ENCODE data around the gene KCNMA1.

The KCNMA1 gene

DNA sequence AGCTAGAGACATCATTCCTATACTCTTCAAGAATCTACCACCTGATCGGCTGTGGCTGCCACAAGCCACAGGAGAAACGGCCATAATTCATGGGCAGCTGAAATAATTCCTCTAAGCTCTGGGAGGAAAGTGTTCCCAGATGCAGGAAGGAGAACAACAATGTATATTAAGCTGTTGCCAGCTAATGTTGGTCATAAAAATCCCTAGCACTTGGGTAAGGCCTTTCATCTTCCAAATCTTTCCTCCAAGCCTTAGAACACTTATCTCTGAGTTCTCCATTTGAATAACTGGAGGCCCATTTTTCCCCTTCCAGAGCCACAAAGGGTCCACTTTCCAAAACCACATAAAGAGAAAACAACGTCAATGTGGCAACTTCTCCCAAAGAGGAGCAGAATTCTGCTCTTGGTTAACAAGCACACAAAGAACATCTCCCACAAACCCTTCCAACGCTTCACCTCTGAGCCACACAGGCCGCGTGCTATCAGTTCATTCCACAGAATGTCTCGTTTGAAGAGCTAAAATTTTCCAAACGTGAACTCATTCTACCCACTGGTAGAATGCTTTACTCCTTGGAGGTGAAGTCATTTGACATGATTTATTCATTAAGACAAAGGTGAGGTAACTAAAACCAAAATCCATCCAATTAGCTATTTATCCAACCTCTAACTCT is 11.2 kb downstream of the KCNMA1 start:
- Histone ChIP-seq H2BK12ac (ENCODE audit: low read length) (no peak overlapping the region), H3K79me1 (ENCODE audit: low read depth, low read length) (no peaks in the 10 kb centered on the region)

DNA sequence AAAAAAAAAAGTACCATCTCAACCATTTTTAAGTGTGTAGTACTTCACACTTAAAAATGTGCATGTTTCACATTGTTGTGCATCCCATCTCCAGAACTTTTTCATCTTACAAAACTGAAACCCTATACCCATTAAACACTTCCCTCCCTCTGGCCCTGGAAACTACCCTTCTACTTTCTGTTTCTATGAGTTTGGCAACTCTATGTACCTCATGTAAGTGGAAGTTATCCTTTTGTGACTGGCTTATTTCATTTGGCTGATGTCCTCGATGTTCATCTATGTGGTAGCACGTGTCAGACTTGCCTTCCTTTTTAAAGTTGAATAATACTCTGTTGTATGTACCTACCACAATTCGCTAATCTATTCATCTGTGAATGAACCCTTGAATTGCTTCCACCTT is 12.2 kb downstream of the KCNMA1 start:
- Histone ChIP-seq H3K27ac (replicated peaks; ENCODE audit: low read length) (no peak overlapping the region), H3K4me2 (ENCODE audit: insufficient read depth, low read length, poor library complexity, severe bottlenecking) (no peak overlapping the region), H2BK5ac (ENCODE audit: low read length) (no peak overlapping the region), H3K14ac (ENCODE audit: low read length) (no peak overlapping the region), H3K79me1 (ENCODE audit: low read depth, low read length) (no peaks in the 10 kb centered on the region), H3K9me3 (replicated peaks in 1 of 2; ENCODE audit: control insufficient read depth in 2 of 2, insufficient read depth in 1 of 2, low read depth in 1 of 2, low read length in 2 of 2) (peaks cover 0 to 2% of the 10 kb centered on the region in 2 donors), H3K23ac (ENCODE audit: low read depth, low read length, poor library complexity) (no peak overlapping the region), H2BK15ac (ENCODE audit: low read length) (no peak overlapping the region), H3K4me1 (ENCODE audit: control insufficient read depth in 2 of 2, insufficient read depth in 1 of 2, low read depth in 1 of 2, low read length in 2 of 2) (peaks cover 0 to 2% of the 10 kb centered on the region in 2 donors), H3K18ac (ENCODE audit: low read length) (no peak overlapping the region), H2AFZ (ENCODE audit: low read length) (no peak overlapping the region), H3K4ac (ENCODE audit: low read length) (no peak overlapping the region), H2AK5ac (ENCODE audit: low read depth, low read length) (no peak overlapping the region), H2BK12ac (ENCODE audit: low read length) (no peak overlapping the region), H3K9ac (ENCODE audit: low read depth, low read length, poor library complexity) (no peak overlapping the region), H3K36me3 (replicated peaks in 1 of 2; ENCODE audit: control insufficient read depth in 2 of 2, insufficient read depth in 2 of 2, low read length in 2 of 2) (no peaks in the 10 kb centered on the region), H2BK120ac (ENCODE audit: low read depth, low read length) (no peak overlapping the region), H3K4me3 (ENCODE audit: low read length in 2 of 2) (no peak overlapping the region), H4K8ac (ENCODE audit: low read depth, low read length) (no peak overlapping the region), H4K91ac (ENCODE audit: low read depth, low read length, poor library complexity) (no peak overlapping the region), H3K27me3 (ENCODE audit: control insufficient read depth in 3 of 3, insufficient read depth in 3 of 3, low read depth in 1 of 3, low read length in 3 of 3) (peaks cover 0 to 7% (median 0%) of the 10 kb centered on the region in 3 experiments)
- no peak for DNase-seq (ENCODE audit: low spot score)
- WGBS, 2 donors (ENCODE audit: extremely low coverage in 2 of 2, insufficient read length in 2 of 2, insufficient replicate concordance in 1 of 2): no CpG with 5 or more reads among the region's 3 CpGs

More for the DNA sequence above, 11.2 kb downstream of the KCNMA1 start:
- no CpG with 5 or more reads among the region's 8 CpGs for WGBS, 2 donors (ENCODE audit: extremely low coverage in 2 of 2, insufficient read length in 2 of 2, insufficient replicate concordance in 1 of 2)
- Histone ChIP-seq H3K18ac (ENCODE audit: low read length) (no peak overlapping the region), H4K8ac (ENCODE audit: low read depth, low read length) (no peak overlapping the region), H3K27me3 (ENCODE audit: control insufficient read depth in 3 of 3, insufficient read depth in 3 of 3, low read depth in 1 of 3, low read length in 3 of 3) (peaks cover 0 to 5% (median 0%) of the 10 kb centered on the region in 3 experiments), H3K4me2 (ENCODE audit: insufficient read depth, low read length, poor library complexity, severe bottlenecking) (no peak overlapping the region), H2BK5ac (ENCODE audit: low read length) (no peak overlapping the region), H3K23ac (ENCODE audit: low read depth, low read length, poor library complexity) (no peak overlapping the region), H3K4ac (ENCODE audit: low read length) (no peak overlapping the region), H3K14ac (ENCODE audit: low read length) (no peak overlapping the region), H3K4me3 (ENCODE audit: low read length in 2 of 2) (no peak overlapping the region), H3K9ac (ENCODE audit: low read depth, low read length, poor library complexity) (no peak overlapping the region), H2AFZ (ENCODE audit: low read length) (no peak overlapping the region), H2AK5ac (ENCODE audit: low read depth, low read length) (no peak overlapping the region), H3K4me1 (ENCODE audit: control insufficient read depth in 2 of 2, insufficient read depth in 1 of 2, low read depth in 1 of 2, low read length in 2 of 2) (peaks cover 0 to 2% of the 10 kb centered on the region in 2 donors), H4K91ac (ENCODE audit: low read depth, low read length, poor library complexity) (no peak overlapping the region), H2BK120ac (ENCODE audit: low read depth, low read length) (no peak overlapping the region), H3K9me3 (replicated peaks in 1 of 2; ENCODE audit: control insufficient read depth in 2 of 2, insufficient read depth in 1 of 2, low read depth in 1 of 2, low read length in 2 of 2) (peaks cover 0 to 4% of the 10 kb centered on the region in 2 donors), H3K27ac (replicated peaks; ENCODE audit: low read length) (no peak overlapping the region), H3K36me3 (replicated peaks in 1 of 2; ENCODE audit: control insufficient read depth in 2 of 2, insufficient read depth in 2 of 2, low read length in 2 of 2) (no peaks in the 10 kb centered on the region), H2BK15ac (ENCODE audit: low read length) (no peak overlapping the region)
- DNase-seq (ENCODE audit: low spot score): no peak

DNA sequence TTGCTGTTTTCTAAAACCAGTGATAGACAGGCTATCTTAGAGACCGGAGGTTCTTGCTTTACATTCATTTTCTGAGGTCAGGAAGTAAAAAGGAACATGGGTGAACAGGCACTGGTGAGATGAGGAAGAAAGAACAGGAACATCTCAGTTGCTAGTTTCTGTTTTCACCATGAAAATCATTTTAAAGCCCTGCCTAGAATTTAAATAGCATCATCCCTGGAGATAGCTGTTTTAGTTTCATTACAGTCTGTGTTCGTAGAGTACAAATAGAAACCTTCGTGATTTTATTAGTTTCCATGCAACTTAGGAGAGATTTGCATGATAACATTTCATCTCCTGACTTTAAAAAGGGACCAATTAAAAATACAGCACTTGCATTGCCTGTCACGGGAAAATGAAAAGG is 14.7 kb downstream of the KCNMA1 start:
- H3K9me3 ChIP-seq (replicated peaks in 1 of 2; ENCODE audit: control insufficient read depth in 2 of 2, insufficient read depth in 1 of 2, low read depth in 1 of 2, low read length in 2 of 2): no peaks in the 10 kb centered on the region
- H3K23ac ChIP-seq (ENCODE audit: low read depth, low read length, poor library complexity): no peak overlapping the region
- H4K91ac ChIP-seq (ENCODE audit: low read depth, low read length, poor library complexity): no peak overlapping the region
- H4K8ac ChIP-seq (ENCODE audit: low read depth, low read length): no peak overlapping the region
- H3K9ac ChIP-seq (ENCODE audit: low read depth, low read length, poor library complexity): no peak overlapping the region
- H3K27ac ChIP-seq (replicated peaks; ENCODE audit: low read length): no peak overlapping the region
- no peak overlapping the region for H2AFZ ChIP-seq (ENCODE audit: low read length)
- H2AK5ac ChIP-seq (ENCODE audit: low read depth, low read length): no peak overlapping the region
- no peak overlapping the region for H2BK12ac ChIP-seq (ENCODE audit: low read length)
- H3K4ac ChIP-seq (ENCODE audit: low read length): no peak overlapping the region
- no peak overlapping the region for H3K4me2 ChIP-seq (ENCODE audit: insufficient read depth, low read length, poor library complexity, severe bottlenecking)
- peaks cover 0 to 9% (median 0%) of the 10 kb centered on the region in 3 experiments for H3K27me3 ChIP-seq (ENCODE audit: control insufficient read depth in 3 of 3, insufficient read depth in 3 of 3, low read depth in 1 of 3, low read length in 3 of 3)
- H3K79me1 ChIP-seq (ENCODE audit: low read depth, low read length): no peaks in the 10 kb centered on the region
- no CpG with 5 or more reads among the region's 4 CpGs for WGBS, 2 donors (ENCODE audit: extremely low coverage in 2 of 2, insufficient read length in 2 of 2, insufficient replicate concordance in 1 of 2)
- no peak overlapping the region for H3K14ac ChIP-seq (ENCODE audit: low read length)
- H2BK120ac ChIP-seq (ENCODE audit: low read depth, low read length): no peak overlapping the region
- no peak overlapping the region for H2BK5ac ChIP-seq (ENCODE audit: low read length)
- no peaks in the 10 kb centered on the region for H3K36me3 ChIP-seq (replicated peaks in 1 of 2; ENCODE audit: control insufficient read depth in 2 of 2, insufficient read depth in 2 of 2, low read length in 2 of 2)
- H2BK15ac ChIP-seq (ENCODE audit: low read length): no peak overlapping the region
- no peak overlapping the region for H3K18ac ChIP-seq (ENCODE audit: low read length)
- H3K4me1 ChIP-seq (ENCODE audit: control insufficient read depth in 2 of 2, insufficient read depth in 1 of 2, low read depth in 1 of 2, low read length in 2 of 2): no peaks in the 10 kb centered on the region
- H3K4me3 ChIP-seq (ENCODE audit: low read length in 2 of 2): no peak overlapping the region
- DNase-seq (ENCODE audit: low spot score): no peak

GRCh38 chr10:77620731-77621130 is 16.9 kb downstream of the KCNMA1 start:
- no peak overlapping the region for H3K4ac ChIP-seq (ENCODE audit: low read length)
- H3K23ac ChIP-seq (ENCODE audit: low read depth, low read length, poor library complexity): no peak overlapping the region
- no peak overlapping the region for H2AFZ ChIP-seq (ENCODE audit: low read length)
- H3K4me2 ChIP-seq (ENCODE audit: insufficient read depth, low read length, poor library complexity, severe bottlenecking): no peak overlapping the region
- H3K4me1 ChIP-seq (ENCODE audit: control insufficient read depth in 2 of 2, insufficient read depth in 1 of 2, low read depth in 1 of 2, low read length in 2 of 2): no peaks in the 10 kb centered on the region
- H3K18ac ChIP-seq (ENCODE audit: low read length): no peak overlapping the region
- no peak overlapping the region for H2AK5ac ChIP-seq (ENCODE audit: low read depth, low read length)
- no peak overlapping the region for H2BK5ac ChIP-seq (ENCODE audit: low read length)
- no peak overlapping the region for H2BK120ac ChIP-seq (ENCODE audit: low read depth, low read length)
- H2BK15ac ChIP-seq (ENCODE audit: low read length): no peak overlapping the region
- H2BK12ac ChIP-seq (ENCODE audit: low read length): no peak overlapping the region
- H3K9ac ChIP-seq (ENCODE audit: low read depth, low read length, poor library complexity): no peak overlapping the region
- no peak for DNase-seq (ENCODE audit: low spot score)
- H3K14ac ChIP-seq (ENCODE audit: low read length): no peak overlapping the region
- H3K79me1 ChIP-seq (ENCODE audit: low read depth, low read length): no peaks in the 10 kb centered on the region
- peaks cover 0 to 9% (median 0%) of the 10 kb centered on the region in 3 experiments for H3K27me3 ChIP-seq (ENCODE audit: control insufficient read depth in 3 of 3, insufficient read depth in 3 of 3, low read depth in 1 of 3, low read length in 3 of 3)
- no peak overlapping the region for H3K4me3 ChIP-seq (ENCODE audit: low read length in 2 of 2)
- H4K91ac ChIP-seq (ENCODE audit: low read depth, low read length, poor library complexity): no peak overlapping the region
- no peaks in the 10 kb centered on the region for H3K36me3 ChIP-seq (replicated peaks in 1 of 2; ENCODE audit: control insufficient read depth in 2 of 2, insufficient read depth in 2 of 2, low read length in 2 of 2)
- no peak overlapping the region for H4K8ac ChIP-seq (ENCODE audit: low read depth, low read length)
- H3K27ac ChIP-seq (replicated peaks; ENCODE audit: low read length): no peak overlapping the region
- H3K9me3 ChIP-seq (replicated peaks in 1 of 2; ENCODE audit: control insufficient read depth in 2 of 2, insufficient read depth in 1 of 2, low read depth in 1 of 2, low read length in 2 of 2): no peaks in the 10 kb centered on the region
- WGBS, 2 donors (ENCODE audit: extremely low coverage in 2 of 2, insufficient read length in 2 of 2, insufficient replicate concordance in 1 of 2): no CpG with 5 or more reads among the region's 6 CpGs

Data from neuronal stem cell (in vitro differentiated cells).